Tibial nerve (tissue), 4 donors: ENCODE measurements around the gene KXD1.

Source experiments
- CTCF ChIP-seq, 5 experiments: fragments of 200-600 bp in 3 of 5; fragments of 450-650 bp in 2 of 5; sonication (generic) in 3 of 5; IDR thresholded peaks; one replicate each; pipeline ENCODE4 v1.5.1; 2016 to 2019; ENCODE audit warnings: antibody characterized with exemption in 5 of 5, mild to moderate bottlenecking in 3 of 5, moderate library complexity in 2 of 5
- EP300 ChIP-seq, 2 donors: sonication (generic); formaldehyde crosslinking; IDR thresholded peaks; one replicate each; pipeline ENCODE4 v1.6.1; 2017; ENCODE audit warnings: antibody characterized with exemption in 2 of 2, mild to moderate bottlenecking in 1 of 2
- POLR2A ChIP-seq, 2 donors: fragments of 450-650 bp; IDR thresholded peaks; one replicate each; pipeline ENCODE4 v1.6.1; 2017; ENCODE audit warnings: antibody characterized with exemption in 2 of 2, mild to moderate bottlenecking in 2 of 2, moderate library complexity in 2 of 2

- TF ChIP-seq POLR2A (IDR thresholded peaks at IDR 0.05) (no peak), CTCF (IDR thresholded peaks at IDR 0.05) (no peak), EP300 (IDR thresholded peaks at IDR 0.05) (no peak)
Observed at GRCh38 chr19:18539372-18539771, 18.3 kb upstream of the KXD1 start.
